HTERT RPE-1 (cell line): ENCODE results near the gene CACNA1B.
"Not testable (repeated sequence)": the region's sequence is repeated elsewhere in the genome, so short reads cannot be mapped to it uniquely, and the experiment has no call there.

Experiments
- in situ Hi-C: fragments of 300-500 bp; cut with MboI; formaldehyde crosslinking; loops from 4 replicates; pipeline ENCODE4 v1.14.3; 2020; ENCODE audit warnings: low sequenced_read_pairs

Gene CACNA1B

GRCh38 chr9:138122676-138123075, 245.1 kb downstream of the CACNA1B start:
- in situ Hi-C loops: no loop called here

DNA sequence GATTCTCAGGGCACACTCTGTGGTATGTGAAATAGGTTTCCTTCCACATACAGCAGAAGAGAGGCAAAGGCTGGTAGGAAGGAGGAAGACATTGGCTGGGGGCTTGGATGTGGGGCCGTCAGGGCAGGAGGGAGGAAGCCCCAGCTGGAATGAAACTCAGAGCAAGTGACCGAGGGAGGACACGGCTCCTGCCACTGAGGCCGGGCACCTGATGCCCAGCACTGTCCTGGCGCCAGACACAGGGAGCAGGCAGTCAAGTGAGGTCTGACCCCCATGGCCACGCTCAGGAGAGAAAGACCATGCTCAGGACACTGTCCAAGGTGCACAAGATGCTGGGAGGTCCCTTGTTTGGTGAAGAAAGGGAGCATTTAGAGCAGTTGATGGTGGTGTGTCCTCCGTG, 245.5 kb downstream of the CACNA1B start:
- in situ Hi-C loops: no loop called here

- in situ Hi-C loops: not testable (repeated sequence)
These were observed 248.7 kb downstream of the CACNA1B start for GRCh38 chr9:138126090-138126857.

DNA sequence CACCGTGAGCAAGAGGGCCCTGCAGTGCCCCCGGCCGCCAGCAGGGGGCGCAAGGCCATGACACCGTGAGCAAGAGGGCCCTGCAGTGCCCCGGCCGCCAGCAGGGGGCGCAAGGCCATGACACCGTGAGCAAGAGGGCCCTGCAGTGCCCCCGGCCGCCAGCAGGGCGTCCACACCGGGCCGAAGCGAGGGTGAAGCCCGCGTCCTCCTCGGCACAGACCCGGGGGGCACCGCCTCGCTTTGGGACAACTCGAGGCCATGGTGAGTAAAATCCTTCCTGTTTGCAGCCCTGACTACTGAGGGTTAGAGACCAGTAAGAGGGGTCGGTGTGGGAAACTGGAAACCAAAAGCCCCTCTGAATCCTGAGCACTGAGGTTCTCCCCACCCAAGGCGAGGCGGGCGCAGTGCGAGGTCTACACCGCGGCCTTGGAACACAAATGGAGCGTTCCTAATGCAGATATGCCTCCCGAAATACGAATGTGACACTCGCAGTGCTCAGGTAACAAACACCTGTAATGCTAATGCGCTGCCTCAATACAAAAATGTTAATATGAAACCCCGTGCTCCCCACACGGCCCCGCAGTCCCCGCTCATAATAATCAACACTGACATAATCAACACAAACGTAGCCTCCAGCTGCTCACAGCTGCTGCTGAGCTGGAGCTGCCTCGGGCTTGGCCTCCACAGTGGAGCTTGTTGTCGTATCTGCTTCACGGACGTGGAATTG, 249.4 kb downstream of the CACNA1B start:
- in situ Hi-C loops: not testable (repeated sequence)

DNA sequence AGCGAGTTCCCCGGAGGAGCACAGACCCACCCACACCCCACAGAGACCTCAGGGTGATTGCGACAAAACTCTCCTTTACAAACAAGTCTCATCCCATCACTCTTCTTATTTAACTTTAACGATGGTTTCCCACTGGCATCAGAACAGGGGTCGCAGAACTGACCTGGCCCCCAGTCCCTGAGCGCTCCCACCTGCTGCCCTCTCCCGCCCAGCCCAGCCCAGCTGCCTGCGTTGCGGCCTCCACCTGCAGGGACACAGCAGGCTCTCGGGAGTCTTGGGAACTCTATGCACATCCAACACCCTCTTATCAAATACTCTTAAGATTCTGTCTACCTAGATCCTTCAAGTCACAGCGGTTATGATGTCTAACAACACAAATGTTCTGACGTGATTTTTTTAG, 250.4 kb downstream of the CACNA1B start:
- in situ Hi-C loops: not testable (repeated sequence)

- in situ Hi-C loops: not testable (repeated sequence)
These were observed 251.7 kb downstream of the CACNA1B start for GRCh38 chr9:138129318-138129717.

DNA sequence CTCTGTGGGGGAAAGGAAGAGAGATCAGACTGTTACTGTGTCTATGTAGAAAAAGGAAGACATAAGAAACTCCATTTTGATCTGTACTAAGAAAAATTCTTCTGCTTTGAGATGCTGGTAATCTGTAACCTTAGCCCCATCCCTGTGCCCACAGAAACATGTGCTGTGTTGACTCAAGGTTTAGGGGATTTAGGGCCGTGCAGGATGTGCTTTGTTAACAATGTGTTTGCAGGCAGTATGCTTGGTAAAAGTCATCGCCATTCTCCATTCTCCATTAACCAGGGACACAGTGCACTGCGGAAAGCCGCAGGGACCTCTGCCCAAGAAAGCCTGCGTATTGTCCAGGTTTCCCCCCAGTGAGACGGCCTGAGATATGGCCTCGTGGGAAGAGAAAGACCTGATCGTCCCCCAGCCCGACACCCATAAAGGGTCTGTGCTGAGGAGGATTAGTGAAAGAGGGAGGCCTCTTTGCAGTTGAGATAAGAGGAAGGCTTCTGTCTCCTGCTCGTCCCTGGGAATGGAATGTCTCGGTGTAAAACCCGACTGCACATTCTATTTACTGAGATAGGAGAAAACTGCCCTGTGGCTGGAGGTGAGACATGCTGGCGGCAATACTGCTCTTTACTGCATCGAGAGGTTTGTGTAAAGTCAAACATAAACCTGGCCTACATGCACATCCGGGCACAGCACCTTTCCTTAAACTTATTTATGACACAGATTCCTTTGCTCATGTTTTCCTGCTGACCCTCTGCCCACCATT, 255.5 kb downstream of the CACNA1B start:
- in situ Hi-C loops: not testable (repeated sequence)

DNA sequence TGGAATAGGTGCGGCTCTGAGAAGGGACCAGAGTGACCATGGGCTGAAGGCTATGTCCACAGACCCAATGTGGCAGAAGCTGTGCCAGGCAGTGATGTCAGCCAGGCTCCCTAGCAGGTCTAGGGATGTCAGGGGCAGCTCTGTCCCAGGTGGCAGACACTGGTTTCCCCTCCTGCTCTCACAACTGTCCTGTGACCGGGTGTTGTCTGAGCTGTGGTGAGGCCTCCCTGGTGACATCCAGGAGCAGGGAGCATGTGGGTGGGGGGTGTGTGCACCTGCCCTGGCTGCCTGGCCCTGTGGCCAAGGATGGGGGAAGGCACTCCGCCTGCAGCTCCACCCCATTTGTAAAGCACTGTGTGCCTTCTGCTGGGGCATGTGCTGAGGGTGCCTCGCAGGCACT, 257.0 kb downstream of the CACNA1B start:
- in situ Hi-C loops: not testable (repeated sequence)

GRCh38 chr9:138139096-138139495, 261.5 kb downstream of the CACNA1B start:
- in situ Hi-C loops: not testable (repeated sequence)

DNA sequence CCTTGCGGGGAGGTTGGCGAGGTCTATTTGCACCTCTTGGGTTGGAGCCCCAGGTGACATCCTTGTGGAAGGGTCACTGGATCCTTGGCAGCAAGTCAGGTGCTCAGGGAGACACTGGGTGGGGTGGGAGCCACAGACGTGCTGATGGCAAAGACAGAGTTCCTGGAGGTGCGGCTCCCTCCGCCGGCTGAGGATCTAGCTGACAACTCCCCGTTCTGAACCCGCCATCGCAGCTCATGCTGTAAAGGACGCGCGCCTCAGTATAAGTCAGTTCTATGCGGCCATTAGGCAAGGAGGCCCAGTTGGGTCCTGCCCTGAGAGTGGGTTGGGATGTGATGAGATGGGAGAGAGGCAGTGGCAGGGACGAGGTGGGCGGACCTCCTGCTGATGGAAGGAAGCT, 263.4 kb downstream of the CACNA1B start:
- in situ Hi-C loops: not testable (repeated sequence)

DNA sequence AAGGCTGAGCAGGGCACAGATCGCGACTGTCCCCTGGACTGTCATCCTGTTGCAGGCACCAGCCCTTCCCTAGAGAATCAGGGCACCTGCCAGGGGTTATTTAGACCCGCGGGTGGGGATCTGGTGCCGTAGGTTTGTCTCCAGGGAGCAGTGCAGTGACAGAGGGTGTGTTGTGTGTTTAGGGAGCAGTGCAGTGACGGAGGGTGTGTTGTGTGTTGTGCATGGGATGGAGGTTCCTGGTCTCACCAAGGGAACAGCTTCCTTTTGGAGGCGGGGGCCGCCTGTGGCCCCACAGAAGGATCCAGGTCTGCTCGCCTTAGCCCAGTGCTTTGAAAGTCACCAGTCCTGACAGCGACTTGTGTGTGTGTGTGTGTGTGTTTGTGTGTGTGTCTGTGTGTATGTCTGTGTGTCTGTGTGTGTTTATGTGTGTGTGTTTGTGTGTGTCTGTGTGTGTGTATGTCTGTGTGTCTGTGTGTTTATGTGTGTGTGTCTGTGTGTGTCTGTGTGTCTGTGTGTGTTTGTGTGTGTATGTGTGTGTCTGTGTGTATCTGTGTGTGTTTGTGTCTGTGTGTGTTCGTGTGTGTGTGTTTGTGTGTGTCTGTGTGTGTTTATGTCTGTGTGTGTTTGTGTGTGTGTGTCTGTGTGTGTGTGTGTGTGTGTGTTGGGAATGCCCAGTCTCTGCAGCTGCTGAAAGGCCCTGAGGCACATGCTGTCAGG, 265.1 kb downstream of the CACNA1B start:
- in situ Hi-C loops: not testable (repeated sequence)

- in situ Hi-C loops: not testable (repeated sequence)
These were observed 265.9 kb downstream of the CACNA1B start for GRCh38 chr9:138143491-138143890.

GRCh38 chr9:138147556-138147955, 270.0 kb downstream of the CACNA1B start:
- in situ Hi-C loops: not testable (repeated sequence)

- in situ Hi-C loops: not testable (repeated sequence)
These were observed 272.4 kb downstream of the CACNA1B start for GRCh38 chr9:138149672-138150656.

GRCh38 chr9:138155788-138156187, 278.2 kb downstream of the CACNA1B start:
- in situ Hi-C loops: not testable (repeated sequence)

DNA sequence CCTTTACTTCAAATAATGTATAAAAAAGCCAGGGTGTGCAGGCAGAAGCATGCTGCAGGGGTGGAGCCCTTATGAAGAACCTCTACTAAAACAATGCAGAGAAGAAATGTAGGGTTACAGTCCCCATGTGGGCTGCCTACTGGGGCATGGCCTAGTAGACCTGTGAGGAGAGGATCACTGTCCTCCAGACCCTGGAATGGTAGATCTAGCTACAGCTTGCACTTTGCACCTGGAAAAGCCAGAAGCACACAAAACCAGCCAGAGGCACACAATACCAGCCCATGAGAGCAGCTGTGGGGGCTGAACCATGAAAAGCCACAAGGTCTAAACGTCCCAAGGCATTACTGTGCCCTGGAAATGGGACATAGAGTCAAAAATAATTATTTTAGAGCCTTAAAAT, 289.2 kb downstream of the CACNA1B start:
- in situ Hi-C loops: not testable (repeated sequence)
